ENCODE data around the gene GJB2.

Gene GJB2

GRCh38 chr13:20145521-20145920, 47.2 kb downstream of the GJB2 start:
- Histone ChIP-seq H3K4me3 (ENCODE audit: low read length) (no peak overlapping the region), H3K27me3 (ENCODE audit: control insufficient read depth, insufficient read depth, low read length) (peaks cover 90% of the 10 kb centered on the region), H3K9ac (ENCODE audit: low read depth, low read length) (no peak overlapping the region), H3K9me3 (replicated peaks; ENCODE audit: low read length) (no peaks in the 10 kb centered on the region), H3K36me3 (ENCODE audit: insufficient read depth, low read length) (no peaks in the 10 kb centered on the region), H3K4me1 (ENCODE audit: control insufficient read depth, insufficient read depth, low read length) (no peaks in the 10 kb centered on the region), H3K4me2 (ENCODE audit: low read length) (no peak overlapping the region)

- H3K27me3 ChIP-seq (ENCODE audit: control insufficient read depth, insufficient read depth, low read length), result peaks cover 92% of the 10 kb centered on the region
- H3K36me3 ChIP-seq (ENCODE audit: insufficient read depth, low read length), result no peaks in the 10 kb centered on the region
- H3K4me2 ChIP-seq (ENCODE audit: low read length), result no peak overlapping the region
- H3K9me3 ChIP-seq (replicated peaks; ENCODE audit: low read length), result no peaks in the 10 kb centered on the region
- no peak overlapping the region for H3K9ac ChIP-seq (ENCODE audit: low read depth, low read length)
- H3K4me1 ChIP-seq (ENCODE audit: control insufficient read depth, insufficient read depth, low read length), result no peaks in the 10 kb centered on the region
- H3K4me3 ChIP-seq (ENCODE audit: low read length), result no peak overlapping the region
Measured at GRCh38 chr13:20144141-20144850, 48.4 kb downstream of the GJB2 start.

GRCh38 chr13:20142927-20143480, 49.7 kb downstream of the GJB2 start:
- H3K4me3 ChIP-seq (ENCODE audit: low read length), result no peak overlapping the region
- H3K4me1 ChIP-seq (ENCODE audit: control insufficient read depth, insufficient read depth, low read length), result no peaks in the 10 kb centered on the region
- H3K9ac ChIP-seq (ENCODE audit: low read depth, low read length), result no peak overlapping the region
- H3K27me3 ChIP-seq (ENCODE audit: control insufficient read depth, insufficient read depth, low read length), result peaks cover 91% of the 10 kb centered on the region
- no peaks in the 10 kb centered on the region for H3K36me3 ChIP-seq (ENCODE audit: insufficient read depth, low read length)
- no peak overlapping the region for H3K4me2 ChIP-seq (ENCODE audit: low read length)
- no peaks in the 10 kb centered on the region for H3K9me3 ChIP-seq (replicated peaks; ENCODE audit: low read length)

GRCh38 chr13:20142023-20142926, 50.5 kb downstream of the GJB2 start:
- Histone ChIP-seq H3K9me3 (replicated peaks; ENCODE audit: low read length) (no peaks in the 10 kb centered on the region), H3K4me2 (ENCODE audit: low read length) (no peak overlapping the region), H3K4me1 (ENCODE audit: control insufficient read depth, insufficient read depth, low read length) (no peaks in the 10 kb centered on the region), H3K27me3 (ENCODE audit: control insufficient read depth, insufficient read depth, low read length) (peaks cover 91% of the 10 kb centered on the region), H3K36me3 (ENCODE audit: insufficient read depth, low read length) (no peaks in the 10 kb centered on the region), H3K9ac (ENCODE audit: low read depth, low read length) (no peak overlapping the region), H3K4me3 (ENCODE audit: low read length) (no peak overlapping the region)

GRCh38 chr13:20141238-20142022, 51.3 kb downstream of the GJB2 start:
- Histone ChIP-seq H3K4me1 (ENCODE audit: control insufficient read depth, insufficient read depth, low read length) (no peaks in the 10 kb centered on the region), H3K9me3 (replicated peaks; ENCODE audit: low read length) (no peaks in the 10 kb centered on the region), H3K9ac (ENCODE audit: low read depth, low read length) (no peak overlapping the region), H3K4me2 (ENCODE audit: low read length) (no peak overlapping the region), H3K36me3 (ENCODE audit: insufficient read depth, low read length) (no peaks in the 10 kb centered on the region), H3K4me3 (ENCODE audit: low read length) (no peak overlapping the region), H3K27me3 (ENCODE audit: control insufficient read depth, insufficient read depth, low read length) (peaks cover 88% of the 10 kb centered on the region)

GRCh38 chr13:20140487-20140886, 52.3 kb downstream of the GJB2 start:
- H3K27me3 ChIP-seq (ENCODE audit: control insufficient read depth, insufficient read depth, low read length), result peaks cover 80% of the 10 kb centered on the region
- no peaks in the 10 kb centered on the region for H3K36me3 ChIP-seq (ENCODE audit: insufficient read depth, low read length)
- H3K4me2 ChIP-seq (ENCODE audit: low read length), result no peak overlapping the region
- H3K9ac ChIP-seq (ENCODE audit: low read depth, low read length), result no peak overlapping the region
- no peak overlapping the region for H3K4me3 ChIP-seq (ENCODE audit: low read length)
- no peaks in the 10 kb centered on the region for H3K4me1 ChIP-seq (ENCODE audit: control insufficient read depth, insufficient read depth, low read length)
- no peaks in the 10 kb centered on the region for H3K9me3 ChIP-seq (replicated peaks; ENCODE audit: low read length)

GRCh38 chr13:20137875-20138274, 54.9 kb downstream of the GJB2 start:
- no peaks in the 10 kb centered on the region for H3K9me3 ChIP-seq (replicated peaks; ENCODE audit: low read length)
- no peak overlapping the region for H3K9ac ChIP-seq (ENCODE audit: low read depth, low read length)
- H3K36me3 ChIP-seq (ENCODE audit: insufficient read depth, low read length), result no peaks in the 10 kb centered on the region
- no peak overlapping the region for H3K4me3 ChIP-seq (ENCODE audit: low read length)
- H3K27me3 ChIP-seq (ENCODE audit: control insufficient read depth, insufficient read depth, low read length), result peaks cover 61% of the 10 kb centered on the region
- no peak overlapping the region for H3K4me2 ChIP-seq (ENCODE audit: low read length)
- H3K4me1 ChIP-seq (ENCODE audit: control insufficient read depth, insufficient read depth, low read length), result no peaks in the 10 kb centered on the region
